ENCODE results near the gene CXXC4.

DNA sequence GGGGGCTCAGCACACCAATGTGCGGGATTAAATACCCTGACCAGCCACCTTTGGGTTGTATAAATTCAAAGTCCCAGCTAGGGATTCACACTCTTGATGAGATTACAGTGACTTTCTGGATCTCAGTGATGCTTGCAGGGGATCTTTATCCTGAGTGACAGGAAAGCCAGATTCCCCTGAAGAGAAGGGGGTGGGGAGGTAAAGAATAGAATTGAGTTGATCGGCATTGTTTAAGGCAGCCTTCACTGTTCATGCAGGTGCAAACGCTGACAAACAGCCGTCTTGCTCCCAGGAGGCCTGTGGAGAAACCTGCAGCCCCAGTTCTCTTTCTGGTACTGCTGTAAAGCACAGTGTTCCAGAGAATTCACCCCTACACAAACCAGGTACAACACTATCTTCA lies 19.0 kb downstream of the CXXC4 start:
- no peak for TF ChIP-seq CTCF (IDR thresholded peaks at IDR 0.05; ENCODE audit: poor library complexity)
- no peak for TF ChIP-seq EZH2 (IDR thresholded peaks at IDR 0.05; ENCODE audit: borderline replicate concordance)
